ENCODE measurements around the gene PHF20.
"Not testable (repeated sequence)": the region's sequence is repeated elsewhere in the genome, so short reads cannot be mapped to it uniquely, and the experiment has no call there.

Gene PHF20

DNA sequence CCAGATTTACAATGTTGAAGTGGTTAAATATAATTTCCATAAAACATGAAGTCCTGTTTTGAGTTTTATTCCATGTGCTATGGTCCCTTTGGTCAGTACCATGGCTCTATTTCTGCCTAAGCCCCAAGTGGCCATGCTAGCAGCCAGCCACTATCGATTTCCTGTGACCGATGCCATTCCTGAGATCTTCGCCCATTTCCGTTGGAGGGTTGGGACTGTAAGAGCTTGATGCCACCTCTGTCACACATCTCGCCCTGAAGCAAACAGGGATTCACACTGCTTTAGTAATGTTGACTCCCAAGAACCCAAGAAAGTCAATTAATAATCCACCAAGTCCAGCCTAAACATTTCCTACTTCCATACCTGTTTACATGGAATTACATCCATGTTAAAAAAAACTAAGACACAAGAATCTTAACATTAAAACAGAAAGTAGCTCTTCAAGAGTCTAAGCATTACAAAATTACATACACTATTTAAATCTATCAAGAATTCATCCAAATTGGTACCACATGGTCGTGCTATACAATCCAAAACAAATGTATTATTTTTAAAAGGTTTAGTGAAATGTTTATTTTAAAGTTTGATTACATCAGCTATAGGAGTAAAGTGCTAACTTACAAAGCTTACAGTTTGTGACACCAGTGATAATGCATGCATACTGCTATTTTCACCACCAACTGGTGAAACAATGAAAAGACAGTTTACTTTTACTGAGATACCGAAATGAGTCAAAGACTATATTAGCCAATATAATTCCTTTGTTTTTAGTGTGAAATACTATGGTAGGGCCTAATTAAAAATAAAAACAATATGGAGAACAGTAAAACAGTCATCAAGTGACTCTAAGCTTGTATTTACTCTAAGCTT is 32.3 kb upstream of the PHF20 start:
- DNase-seq (ENCODE audit: low read depth) = no peak

- DNase-seq (ENCODE audit: low read depth) = peak; percentile 98
Observed at GRCh38 chr20:35741892-35742740, 29.7 kb upstream of the PHF20 start, which contains the start of gene RBM39. TSS of gene RBM39 (minus strand) at chr20:35742260. CDS start at chr20:35740874, 1,386 bp downstream.

GRCh38 chr20:35742741-35743523 is 28.9 kb upstream of the PHF20 start:
- no peak for DNase-seq (ENCODE audit: low read depth)

DNA sequence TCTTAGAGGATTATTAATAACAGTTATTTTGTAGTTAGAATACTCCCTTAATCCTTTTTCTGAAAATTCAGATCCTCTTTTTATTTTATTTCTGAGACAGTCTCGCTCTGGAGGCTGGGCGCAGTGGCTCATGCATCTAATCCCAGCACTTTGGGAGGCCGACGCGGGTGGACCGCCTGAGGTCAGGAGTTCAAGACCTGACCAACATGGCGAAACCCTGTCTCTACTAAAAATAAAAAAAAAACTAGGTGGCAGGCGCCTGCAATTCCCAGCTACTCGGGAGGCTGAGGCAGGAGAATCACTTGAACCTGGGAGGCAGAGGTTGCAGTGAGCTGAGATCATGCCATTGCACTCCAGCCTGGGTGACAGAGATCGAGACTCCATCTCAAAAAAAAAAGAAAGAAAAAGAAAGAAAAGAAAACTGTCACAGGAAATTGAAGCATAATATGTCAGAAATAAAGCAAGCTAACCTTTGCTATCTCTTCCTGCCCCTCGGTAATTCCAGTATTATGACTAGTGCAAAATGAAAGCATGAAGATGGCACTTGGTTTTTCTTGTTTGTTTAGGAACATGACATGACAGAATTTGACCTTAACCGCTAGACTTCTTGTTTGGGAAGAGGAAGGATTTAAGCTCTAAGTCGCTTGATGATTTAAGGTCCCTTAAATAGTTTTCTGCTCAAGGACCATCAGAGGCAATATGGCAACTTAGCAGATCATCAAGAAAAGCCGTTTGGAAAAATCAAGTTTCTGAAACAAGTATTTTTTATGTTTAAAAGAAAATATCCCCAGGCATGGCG is 27.9 kb upstream of the PHF20 start:
- DNase-seq (ENCODE audit: low read depth) = no peak

- not testable (repeated sequence) for DNase-seq (ENCODE audit: low read depth)
Observed at GRCh38 chr20:35744492-35744841, 27.3 kb upstream of the PHF20 start.

- no peak for DNase-seq (ENCODE audit: low read depth)
Observed at GRCh38 chr20:35750611-35751010, 21.2 kb upstream of the PHF20 start.

GRCh38 chr20:35756404-35756803 is 15.4 kb upstream of the PHF20 start:
- DNase-seq (ENCODE audit: low read depth) = no peak

DNA sequence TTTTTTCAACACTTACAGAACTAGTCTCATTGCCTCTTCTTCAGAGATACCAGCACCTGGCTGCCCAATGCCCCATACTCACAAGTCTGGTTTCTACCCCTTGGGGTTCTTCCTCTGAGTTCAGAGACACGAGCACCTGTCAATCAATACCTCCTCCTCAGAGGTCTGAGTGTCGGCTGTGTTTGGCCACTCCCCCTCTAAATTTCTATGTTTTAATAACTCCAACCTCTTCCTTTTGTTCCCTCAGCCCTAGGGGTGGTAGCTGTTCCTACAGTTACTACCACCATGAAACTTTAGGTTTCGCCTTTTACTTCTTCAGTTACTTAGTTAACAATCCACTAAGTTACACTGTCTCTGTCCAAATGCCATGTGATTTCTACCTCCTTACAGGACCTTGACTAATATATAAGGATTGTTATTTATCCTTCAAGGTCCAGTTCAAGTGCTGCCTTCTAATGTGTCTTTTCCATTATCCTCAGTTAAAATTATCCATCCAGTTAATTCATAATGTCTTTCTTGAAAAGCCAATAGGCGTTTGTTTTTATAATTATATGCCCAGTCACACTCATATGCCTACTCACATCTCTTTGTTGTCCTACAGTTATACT is 14.6 kb upstream of the PHF20 start:
- no peak for DNase-seq (ENCODE audit: low read depth)

DNA sequence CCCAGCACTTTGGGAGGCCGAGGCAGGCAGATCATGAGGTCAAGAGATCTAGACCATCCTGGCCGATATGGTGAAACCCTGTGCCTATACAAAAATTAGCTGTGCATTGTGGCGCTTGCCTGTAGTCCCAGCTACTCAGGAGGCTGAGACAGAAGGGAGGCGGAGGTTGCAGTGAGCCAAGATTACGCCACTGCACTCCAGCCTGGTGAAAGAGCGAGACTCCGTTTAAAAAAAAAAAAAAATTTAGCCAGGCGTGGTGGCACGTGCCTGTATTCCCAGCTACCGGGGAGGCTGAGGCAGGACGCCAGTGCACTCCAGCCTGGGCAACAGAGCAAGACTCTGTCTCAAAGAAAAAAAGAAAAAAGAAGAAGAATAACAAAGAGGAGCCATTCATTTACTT is 10.3 kb upstream of the PHF20 start:
- not testable (repeated sequence) for DNase-seq (ENCODE audit: low read depth)

GRCh38 chr20:35762461-35762860 is 9.4 kb upstream of the PHF20 start:
- no peak for DNase-seq (ENCODE audit: low read depth)

- not testable (repeated sequence) for DNase-seq (ENCODE audit: low read depth)
Observed at GRCh38 chr20:35764936-35765335, 6.9 kb upstream of the PHF20 start.

DNA sequence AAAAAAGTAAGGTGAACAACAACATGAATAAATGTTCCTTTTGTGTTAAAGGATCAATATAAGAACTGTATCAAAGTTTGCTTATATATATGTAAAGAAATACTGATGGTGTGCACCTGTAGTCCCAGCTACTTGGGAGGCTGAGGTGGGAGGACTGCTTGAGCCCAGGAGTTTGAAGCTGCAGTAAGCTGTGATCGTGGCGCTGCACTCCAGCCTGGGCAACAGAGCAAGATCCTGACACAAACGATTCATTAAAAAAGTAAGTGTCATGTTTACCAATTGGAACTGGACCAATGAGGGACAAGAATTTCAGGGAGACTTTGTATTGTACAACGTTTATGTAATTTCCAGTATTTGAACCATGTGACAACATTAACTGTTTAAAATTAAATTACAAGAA is 5.0 kb upstream of the PHF20 start:
- DNase-seq (ENCODE audit: low read depth) = no peak

DNA sequence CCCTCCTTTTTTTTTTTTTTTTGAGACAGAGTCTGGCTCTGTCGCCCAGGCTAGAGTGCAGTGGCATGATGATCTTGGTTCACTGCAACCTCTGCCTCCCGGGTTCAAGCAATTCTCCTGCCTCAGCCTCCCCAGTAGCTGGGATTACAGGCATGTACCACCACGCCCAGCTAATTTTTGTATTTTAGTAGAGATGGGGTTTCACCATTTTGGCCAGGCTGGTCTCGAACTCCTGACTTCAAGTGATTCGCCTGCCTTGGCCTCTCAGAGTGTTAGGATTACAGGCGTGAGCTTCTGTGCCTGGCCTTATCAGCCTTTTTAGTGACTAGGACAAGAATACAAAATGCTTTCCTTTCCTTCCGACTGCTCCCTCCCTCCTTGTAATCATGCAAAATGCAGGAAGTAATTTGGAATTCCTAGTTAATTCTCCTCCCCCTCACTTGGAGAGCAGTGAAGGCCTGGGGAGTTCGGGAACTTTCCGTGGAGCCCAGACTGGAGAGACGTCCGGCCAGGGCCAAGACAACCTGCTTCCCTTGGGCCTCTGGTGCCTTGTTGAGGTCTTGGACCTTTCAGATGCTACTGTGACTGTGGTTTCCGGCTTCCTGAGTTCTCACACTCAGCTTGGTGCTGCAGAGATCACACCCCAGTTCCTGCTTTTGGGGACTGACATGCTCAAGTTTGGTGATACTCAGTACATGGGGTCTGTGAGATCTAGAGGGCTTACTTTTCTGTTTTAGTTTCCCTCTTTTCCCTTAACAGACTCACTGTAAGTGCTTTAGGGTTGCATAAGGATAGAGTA is 3.9 kb upstream of the PHF20 start:
- peak; percentile 47 for DNase-seq (ENCODE audit: low read depth)

DNA sequence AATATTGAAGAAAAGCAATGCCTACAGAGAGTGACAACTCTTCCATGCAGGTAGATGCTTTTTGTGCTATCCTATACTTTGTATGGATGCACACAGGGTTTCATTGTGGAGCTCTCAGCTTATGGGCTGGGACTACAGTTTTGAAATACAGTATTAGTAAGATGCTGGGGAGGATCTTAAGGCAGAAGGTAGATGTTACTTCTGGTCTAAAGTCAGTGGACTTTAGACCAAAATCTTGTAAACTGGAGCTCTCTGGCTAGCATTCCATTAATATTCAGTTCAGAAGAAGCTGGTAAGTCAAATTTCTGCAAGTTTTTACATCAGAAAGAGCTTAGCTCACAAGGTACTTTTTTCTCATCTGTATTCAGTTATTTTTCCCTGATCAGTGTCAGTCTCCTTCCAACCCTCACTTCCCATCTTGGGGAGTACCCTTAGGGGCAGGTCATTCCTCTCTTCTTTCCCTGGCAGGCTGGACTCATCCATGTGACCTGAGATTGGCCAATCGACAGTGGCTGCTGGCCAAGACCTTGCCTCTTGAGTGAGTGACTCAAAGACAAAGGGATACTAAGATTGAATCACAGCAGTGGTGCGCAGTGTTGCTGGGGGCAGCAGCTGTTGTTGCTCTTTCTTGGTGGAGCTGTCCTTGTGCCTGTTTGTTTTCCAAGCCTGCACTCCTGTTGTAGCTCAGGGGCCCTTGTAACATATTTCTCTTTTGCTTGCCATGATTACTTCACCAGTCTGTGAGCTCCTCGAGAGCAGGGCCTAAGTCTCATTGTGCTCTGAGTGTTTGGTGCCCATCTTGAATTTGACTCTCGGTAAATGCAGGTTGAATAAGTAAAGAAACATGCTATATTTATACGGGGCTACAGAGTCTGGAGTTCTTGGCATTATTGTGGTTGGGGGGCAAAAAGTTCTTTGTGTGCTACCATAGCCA is 2.8 kb upstream of the PHF20 start:
- no peak for DNase-seq (ENCODE audit: low read depth)

- DNase-seq (ENCODE audit: low read depth) = no peak
Observed at GRCh38 chr20:35771367-35771688, 487 bp upstream of the PHF20 start.

- DNase-seq (ENCODE audit: low read depth) = no peak
Observed at GRCh38 chr20:35772563-35773058, 796 bp downstream of the PHF20 start.

GRCh38 chr20:35773154-35773751 is 1.4 kb downstream of the PHF20 start:
- DNase-seq (ENCODE audit: low read depth) = no peak

DNA sequence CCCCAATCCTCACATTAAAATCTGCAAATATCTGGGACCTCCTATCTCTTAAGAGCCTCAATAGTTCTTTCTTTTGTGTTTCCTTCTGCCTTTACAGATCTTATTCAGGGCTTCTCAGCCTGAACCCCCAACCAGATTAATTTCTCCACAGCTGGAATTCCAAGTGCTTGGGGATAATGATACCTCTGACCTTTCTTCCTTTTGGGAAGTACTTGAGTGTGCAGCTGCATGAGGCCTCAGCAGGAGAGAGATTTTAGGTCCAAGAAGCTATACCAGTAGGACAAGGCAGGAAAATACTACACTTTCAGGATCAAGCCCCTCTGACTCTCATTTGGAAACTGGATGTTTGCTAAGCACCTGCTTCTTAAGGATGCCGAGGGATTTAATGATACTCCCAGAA is 2.6 kb downstream of the PHF20 start:
- DNase-seq (ENCODE audit: low read depth) = no peak

Data from activated gamma-delta T cell treated with anti-CD3 and anti-CD28 coated beads, Interleukin-2, amount 50 U/mL, for 16 hours (primary cell).